Ishikawa (cell line): ENCODE measurements around the gene SH2D4B.

Source experiments
- CREB1 ChIP-seq: IDR thresholded peaks from 2 replicates; pipeline ENCODE4 v1.6.1; 2012; ENCODE audit warnings: low read depth
- EP300 ChIP-seq: IDR thresholded peaks from 2 replicates; pipeline ENCODE4 v1.6.1; 2012; ENCODE audit warnings: borderline replicate concordance
- RAD21 ChIP-seq: IDR thresholded peaks from 2 replicates; pipeline ENCODE4 v1.6.1; 2012; ENCODE audit warnings: low read depth
- YY1 ChIP-seq: IDR thresholded peaks from 2 replicates; pipeline ENCODE4 v1.6.1; 2012; ENCODE audit warnings: low read depth
- TF ChIP-seq, protein P1 (sequence below): IDR thresholded peaks from 2 replicates; pipeline ENCODE4 v1.6.1; 2012

DNA sequence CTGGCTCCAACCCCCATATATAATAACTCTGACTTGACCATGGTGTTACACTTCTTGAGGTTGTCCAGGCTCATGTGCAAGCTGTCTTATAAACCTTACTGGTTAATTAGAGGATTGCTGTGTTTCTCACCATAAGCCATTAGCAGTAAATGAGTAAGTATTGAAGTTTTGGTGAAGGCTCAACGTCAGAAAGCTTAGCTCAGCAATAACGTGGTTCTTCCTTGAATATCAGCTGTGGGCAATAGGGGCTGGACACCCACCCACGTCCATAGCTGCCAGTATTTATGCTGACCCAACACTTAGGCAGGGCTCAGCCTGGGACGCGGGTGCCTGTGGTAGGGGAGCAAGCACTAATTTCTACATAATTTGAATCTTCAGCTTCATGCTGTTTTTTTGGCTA lies 134.1 kb downstream of the SH2D4B start:
- TF ChIP-seq EP300, result no peak
- no peak for TF ChIP-seq RAD21
- TF ChIP-seq, protein P1, sequence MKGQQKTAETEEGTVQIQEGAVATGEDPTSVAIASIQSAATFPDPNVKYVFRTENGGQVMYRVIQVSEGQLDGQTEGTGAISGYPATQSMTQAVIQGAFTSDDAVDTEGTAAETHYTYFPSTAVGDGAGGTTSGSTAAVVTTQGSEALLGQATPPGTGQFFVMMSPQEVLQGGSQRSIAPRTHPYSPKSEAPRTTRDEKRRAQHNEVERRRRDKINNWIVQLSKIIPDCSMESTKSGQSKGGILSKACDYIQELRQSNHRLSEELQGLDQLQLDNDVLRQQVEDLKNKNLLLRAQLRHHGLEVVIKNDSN, result no peak
- TF ChIP-seq CREB1, result no peak
- no peak for TF ChIP-seq YY1
